Activated CD8-positive, alpha-beta memory T cell treated with anti-CD3 and anti-CD28 coated beads for 24 hours (primary cell): ENCODE results near the gene CAPN1.
A peak's percentile ranks its signal among the peaks of the same experiment; 100 is the strongest.

ENCODE experiments used
- DNase-seq: peaks from one replicate; pipeline ENCODE4 v3.0.0-alpha.2; 2020

The CAPN1 gene

GRCh38 chr11:65163684-65164083 is 18.0 kb upstream of the CAPN1 start:
- DNase-seq, result no peak

- DNase-seq, result no peak
These were observed 16.1 kb upstream of the CAPN1 start for GRCh38 chr11:65165410-65166317.

- DNase-seq, result no peak
These were observed 14.8 kb upstream of the CAPN1 start for GRCh38 chr11:65166893-65167292.

DNA sequence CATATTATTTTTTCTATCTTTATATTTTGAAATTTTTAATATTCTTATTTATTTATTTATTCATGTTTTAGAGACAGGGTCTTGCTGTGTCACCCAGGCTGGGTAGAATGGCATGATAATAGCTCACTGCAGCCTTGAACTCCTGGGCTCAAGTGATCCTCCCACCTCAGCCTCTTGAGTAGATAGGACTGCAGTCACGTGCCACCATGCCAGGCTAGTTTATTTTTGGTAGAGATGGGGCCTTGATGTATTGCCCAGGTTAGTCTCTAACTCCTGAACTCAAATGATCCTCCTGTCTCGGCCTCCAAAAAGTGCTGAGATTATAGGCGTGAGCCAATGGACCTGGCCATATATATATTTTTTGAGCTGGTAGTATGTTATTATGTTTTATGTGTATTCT is 14.1 kb upstream of the CAPN1 start:
- DNase-seq, result no peak

- DNase-seq, result no peak
These were observed 12.5 kb upstream of the CAPN1 start for GRCh38 chr11:65169164-65169641.

DNA sequence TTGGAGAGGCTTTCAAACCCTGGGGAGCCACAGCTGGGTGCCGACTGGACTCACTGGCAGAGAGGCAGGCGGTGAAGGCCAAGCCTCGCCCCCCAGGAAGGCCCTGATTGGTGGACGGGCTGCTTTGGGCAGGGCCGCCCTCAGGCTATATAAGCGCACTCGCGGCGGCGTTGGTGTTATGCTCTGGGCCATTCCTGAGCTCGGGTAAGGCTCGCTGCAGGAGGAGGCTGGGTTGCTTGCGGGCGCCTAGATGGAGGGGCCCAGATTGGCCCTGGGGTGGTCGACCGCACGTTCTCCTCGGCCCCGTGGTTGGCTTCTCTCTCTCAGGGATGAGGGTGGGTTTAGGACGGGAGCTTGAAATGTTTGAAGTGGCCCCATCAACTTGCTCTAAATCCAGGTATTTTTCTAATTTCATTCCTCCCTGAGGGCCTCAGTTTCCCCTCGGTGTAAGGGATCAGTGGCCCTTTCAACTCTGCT is 11.6 kb upstream of the CAPN1 start, which contains the start of gene SPDYC:
Gene SPDYC (plus strand): TSS at position 176 of the 477 bp plus-strand sequence. CDS start 1,125 bp downstream, outside the sequence.
- no peak for DNase-seq

DNA sequence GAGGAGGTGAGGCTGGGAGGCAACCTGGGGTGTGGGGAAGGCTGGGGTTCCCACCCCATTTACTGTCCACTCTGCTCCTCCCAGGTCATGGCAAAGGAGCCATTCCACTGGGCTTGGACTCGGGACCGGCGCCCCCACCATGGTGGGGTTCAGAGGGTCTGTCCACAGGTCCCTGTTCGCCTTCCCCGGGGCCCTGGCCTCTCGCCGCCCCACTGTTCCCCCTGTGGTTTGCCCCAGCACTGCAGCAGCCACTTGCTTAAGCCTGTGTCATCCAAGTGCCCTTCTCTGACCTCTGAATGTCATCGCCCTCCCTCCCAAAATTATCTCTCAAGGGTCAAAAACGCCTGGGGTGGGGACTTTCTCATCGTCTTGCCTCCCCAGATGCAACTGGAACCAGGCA is 9.1 kb upstream of the CAPN1 start:
- no peak for DNase-seq

DNA sequence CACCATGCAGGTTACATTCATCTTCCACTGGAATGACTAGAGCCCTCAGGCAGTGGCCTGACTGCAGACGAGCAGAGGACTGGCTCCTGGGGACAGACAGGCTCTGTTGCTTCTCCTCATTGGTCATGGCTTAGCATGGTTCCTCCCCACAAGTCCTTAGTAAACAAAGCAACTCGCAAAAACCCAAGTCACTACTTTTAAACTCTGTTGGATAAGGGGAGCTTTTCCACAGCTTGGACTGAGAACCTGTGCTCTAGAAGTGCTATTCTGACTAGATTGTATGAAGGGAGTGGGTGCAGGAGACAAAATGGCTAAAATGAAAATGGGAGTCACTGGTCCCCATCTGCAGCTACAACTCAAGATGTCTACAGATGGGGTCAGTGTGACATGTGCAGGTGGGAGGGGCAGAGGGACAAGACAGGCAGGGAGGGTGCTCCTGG is 7.1 kb upstream of the CAPN1 start:
- peak; percentile 32 for DNase-seq

DNA sequence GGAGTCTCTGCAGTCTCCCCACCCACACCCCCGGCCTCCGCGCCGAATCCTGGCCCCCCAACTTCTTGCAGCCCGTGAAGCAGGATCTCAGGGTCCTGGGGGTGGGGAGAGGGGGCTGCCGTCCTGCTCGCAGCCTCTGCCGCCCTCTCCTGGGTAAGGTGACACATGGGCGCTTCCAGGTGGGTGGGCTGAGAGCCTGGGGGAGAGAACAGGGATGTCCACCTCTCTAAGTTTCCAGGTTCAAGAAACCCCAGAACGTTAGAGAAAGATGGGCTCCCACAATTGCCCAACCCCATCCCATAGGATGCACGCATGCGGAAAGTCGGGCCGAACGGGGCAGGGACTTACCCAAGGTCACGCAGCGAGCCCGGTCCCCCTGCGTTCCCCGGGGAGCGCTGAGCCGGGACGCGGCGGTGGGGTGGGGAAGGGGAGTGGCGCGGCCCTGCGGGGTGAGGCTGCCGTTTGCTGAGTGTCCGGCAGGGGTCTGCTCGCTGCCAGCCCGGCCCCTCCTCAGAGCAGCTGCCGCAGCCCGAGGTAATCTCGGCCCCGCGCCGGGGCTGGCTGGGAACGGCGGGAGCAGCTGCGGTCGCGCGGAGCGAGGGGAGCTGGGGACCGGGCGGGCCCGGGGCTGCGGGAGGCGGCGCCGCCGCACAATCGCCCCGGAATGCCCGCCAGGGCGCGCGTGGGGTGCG is 705 bp upstream of the CAPN1 start:
- peak; percentile 85 for DNase-seq

DNA sequence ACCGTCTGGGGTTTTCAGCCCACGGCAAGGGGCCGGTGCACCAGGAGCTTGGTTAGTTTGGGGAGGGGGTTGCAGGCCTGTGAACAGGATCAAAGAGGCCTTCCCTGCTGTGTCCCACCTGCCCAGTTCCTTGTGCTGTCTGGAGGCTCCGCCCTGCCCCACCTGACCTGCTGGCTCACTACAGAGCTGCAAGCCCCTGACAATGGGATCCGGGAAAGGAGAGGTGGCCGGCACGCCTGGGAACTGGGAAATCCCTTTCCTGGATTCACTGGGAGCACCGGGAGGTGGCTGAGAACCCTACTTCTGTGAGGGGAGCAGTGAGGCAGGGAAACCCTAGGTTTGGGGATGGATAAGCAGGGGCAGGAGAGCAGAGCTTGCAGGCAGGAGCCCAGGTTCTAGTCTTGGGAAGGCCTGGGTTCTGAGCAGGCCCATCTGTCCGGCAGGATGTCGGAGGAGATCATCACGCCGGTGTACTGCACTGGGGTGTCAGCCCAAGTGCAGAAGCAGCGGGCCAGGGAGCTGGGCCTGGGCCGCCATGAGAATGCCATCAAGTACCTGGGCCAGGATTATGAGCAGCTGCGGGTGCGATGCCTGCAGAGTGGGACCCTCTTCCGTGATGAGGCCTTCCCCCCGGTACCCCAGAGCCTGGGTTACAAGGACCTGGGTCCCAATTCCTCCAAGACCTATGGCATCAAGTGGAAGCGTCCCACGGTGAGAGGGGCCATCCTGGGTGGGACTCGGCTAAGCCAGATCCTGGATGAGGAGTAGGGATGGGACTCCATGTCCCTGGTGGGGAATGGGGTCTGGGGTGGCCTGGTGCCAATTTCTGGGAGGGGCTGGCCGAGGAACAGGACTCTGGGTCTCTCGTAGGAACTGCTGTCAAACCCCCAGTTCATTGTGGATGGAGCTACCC is 786 bp downstream of the CAPN1 start:
- DNase-seq, result peak; percentile 63

DNA sequence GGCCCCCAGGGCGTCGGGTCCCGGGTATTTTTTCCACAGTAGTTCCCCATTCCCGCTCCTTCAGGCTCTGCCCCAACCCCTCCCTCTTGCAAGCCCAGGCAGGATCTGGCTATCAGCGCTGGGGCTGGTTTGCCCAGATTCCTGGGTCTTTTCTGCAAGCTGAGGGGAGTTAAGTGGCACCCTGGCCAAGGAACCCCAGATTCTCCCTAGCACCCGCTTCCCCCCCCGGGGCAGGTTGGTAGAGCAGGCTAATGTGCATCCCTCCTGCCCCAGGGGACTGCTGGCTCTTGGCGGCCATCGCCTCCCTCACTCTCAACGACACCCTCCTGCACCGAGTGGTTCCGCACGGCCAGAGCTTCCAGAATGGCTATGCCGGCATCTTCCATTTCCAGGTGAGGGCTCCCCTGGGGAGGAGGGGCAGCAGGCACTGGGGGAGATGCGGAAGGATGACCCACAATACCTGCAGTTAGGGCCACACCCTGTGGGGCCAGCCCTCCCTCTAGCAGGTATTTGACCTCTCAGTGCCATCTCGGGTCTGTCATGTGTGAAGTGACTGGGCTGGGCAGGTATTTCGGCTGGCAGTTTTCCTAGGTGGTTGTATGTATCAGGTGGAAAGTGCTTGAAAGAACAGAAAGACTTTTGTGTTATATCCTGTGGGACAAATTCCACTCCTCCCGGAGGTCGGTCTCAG is 1.6 kb downstream of the CAPN1 start:
- DNase-seq, result peak; percentile 55

GRCh38 chr11:65184146-65184545 is 2.4 kb downstream of the CAPN1 start:
- no peak for DNase-seq

- peak; percentile 32 for DNase-seq
These were observed 3.4 kb downstream of the CAPN1 start for GRCh38 chr11:65185171-65185570.

GRCh38 chr11:65185869-65186341 is 4.2 kb downstream of the CAPN1 start:
- DNase-seq, result peak; percentile 52

- peak; percentile 41 for DNase-seq
These were observed 5.0 kb downstream of the CAPN1 start for GRCh38 chr11:65186701-65187100.

GRCh38 chr11:65187146-65187675 is 5.5 kb downstream of the CAPN1 start:
- peak; percentile 46 for DNase-seq

DNA sequence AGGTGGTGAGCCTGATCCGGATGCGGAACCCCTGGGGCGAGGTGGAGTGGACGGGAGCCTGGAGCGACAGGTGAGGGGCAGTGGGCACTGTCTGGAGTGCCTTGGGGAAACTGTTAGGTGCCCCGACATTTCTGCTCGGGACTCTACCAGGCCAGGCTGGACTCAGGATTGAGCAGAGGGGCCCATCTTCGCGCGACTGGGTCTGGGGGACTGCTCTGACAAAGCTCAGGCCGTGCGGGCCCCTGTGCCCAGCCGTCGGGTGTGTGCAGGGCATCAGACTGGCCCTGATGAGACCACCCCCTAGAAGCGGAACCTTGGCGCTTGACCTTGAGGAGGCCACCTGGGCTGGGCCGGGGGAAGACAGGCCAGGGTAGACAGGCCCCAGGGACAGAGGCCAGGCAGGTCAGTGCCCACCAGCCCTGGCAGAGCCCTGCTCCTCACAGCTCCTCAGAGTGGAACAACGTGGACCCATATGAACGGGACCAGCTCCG is 6.3 kb downstream of the CAPN1 start:
- peak; percentile 40 for DNase-seq

GRCh38 chr11:65188486-65188885 is 6.8 kb downstream of the CAPN1 start:
- no peak for DNase-seq

DNA sequence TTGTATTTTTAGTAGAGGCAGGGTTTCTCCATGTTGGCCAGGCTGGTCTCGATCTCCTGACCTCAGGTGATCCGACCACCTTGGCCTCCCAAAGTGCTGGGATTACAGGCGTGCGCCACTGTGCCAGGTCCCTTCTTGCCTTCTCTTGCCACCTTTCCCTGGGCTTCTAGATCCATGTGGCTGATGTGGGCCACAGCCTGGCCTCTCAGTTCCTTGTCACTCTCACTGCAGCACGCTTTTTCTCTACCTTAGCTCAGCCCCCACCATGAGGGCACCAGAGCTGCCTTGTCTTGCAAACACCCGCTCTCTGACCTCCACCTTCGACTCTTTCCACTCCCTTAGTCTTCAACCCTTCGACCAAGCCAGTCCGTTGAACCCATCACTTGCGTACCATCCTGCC is 7.5 kb downstream of the CAPN1 start:
- peak; percentile 37 for DNase-seq

DNA sequence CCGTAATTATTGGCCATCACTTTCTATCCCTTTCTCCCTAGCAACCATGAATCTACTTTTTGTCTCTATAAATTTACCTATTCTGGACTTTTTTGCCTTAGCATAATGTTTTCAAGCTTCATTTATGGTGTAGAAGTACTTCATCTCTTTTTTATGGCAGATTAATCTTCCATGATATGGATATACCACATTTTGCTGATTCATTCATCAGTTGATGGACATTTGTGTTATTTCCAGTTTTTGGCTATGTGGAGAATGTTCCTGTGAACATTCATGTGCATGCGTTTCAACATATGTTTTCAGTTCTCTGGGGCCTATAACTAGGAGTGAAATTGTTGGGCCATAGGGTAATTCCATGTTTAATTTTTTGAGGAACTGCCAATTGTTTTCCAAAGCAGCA is 12.8 kb downstream of the CAPN1 start:
- DNase-seq, result no peak

- no peak for DNase-seq
These were observed 22.4 kb downstream of the CAPN1 start for GRCh38 chr11:65204143-65204542.
